ENCODE measurements around the gene GHR. TPM values are rescaled to one million over a fixed set of nuclear protein-coding genes. Genes with fewer than 3 reads are reported as not detected.

The GHR gene
- total and polyA plus RNA-seq, 10 of the 15 experiments (the other 5 are each of a cell fraction or from before 2014, with no cell fraction given): 0.23 to 10.2 (median 0.48) TPM

DNA sequence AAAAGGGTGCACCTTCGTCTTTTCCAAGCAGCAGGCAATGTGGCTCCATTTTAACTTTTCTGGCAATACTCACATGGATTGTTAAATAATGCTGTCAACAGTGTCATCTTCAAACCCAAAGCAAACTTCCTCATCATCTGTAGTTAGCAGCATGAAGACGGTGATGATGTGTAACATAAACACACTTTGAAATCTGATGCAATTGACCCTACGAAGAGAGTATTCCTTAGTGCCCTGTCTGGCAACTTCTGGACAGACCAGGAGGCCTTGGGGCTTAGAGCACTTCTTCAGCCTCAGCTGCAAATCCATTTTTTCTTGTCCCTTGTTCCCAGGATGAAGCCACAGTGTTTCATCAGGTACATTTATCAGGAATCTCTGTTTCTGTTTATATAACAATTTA, 149.1 kb downstream of the GHR start:
- no peak overlapping the region for H3K4me3 ChIP-seq
- FAIRE-seq (no peak), ATAC-seq (no peak), DNase-seq (ENCODE audit: low read depth, low spot score) (no peak)
- no peaks in the 10 kb centered on the region for H3K4me1 ChIP-seq (ENCODE audit: control insufficient read depth, insufficient read depth, low read length)
- H3K36me3 ChIP-seq (ENCODE audit: control insufficient read depth in 2 of 2, insufficient read depth in 2 of 2, low read length in 1 of 2): no peaks in the 10 kb centered on the region
- SMC1A ChIA-PET (ENCODE audit: uncharacterized antibody, unreplicated experiment): interaction anchor here (0.9 to 1.4 kb wide), 3 partner anchors 12 to 33 kb away, joined by 3 to 4 read pairs (median 3); no protein-coding TSS in a partner anchor
- no peaks in the 10 kb centered on the region for H3K9me3 ChIP-seq (replicated peaks; ENCODE audit: control insufficient read depth, insufficient read depth, low read length)
- no peaks in the 10 kb centered on the region for H3K79me2 ChIP-seq (ENCODE audit: control insufficient read depth, insufficient read depth, low read length)
- in situ Hi-C loops (cut with MboI): no loop called here
- CTCF ChIA-PET: interaction anchor here (1.2 kb wide), 2 partner anchors 11 to 18 kb away, joined by 3 to 4 read pairs; no protein-coding TSS in a partner anchor
- H3K27ac ChIP-seq (ENCODE audit: control insufficient read depth, insufficient read depth): no peak overlapping the region
- POLR2A ChIA-PET: interaction anchor here (1.0 kb wide), 1 partner anchor 10 kb away, joined by 4 read pairs; no protein-coding TSS in a partner anchor
- RAD21 ChIA-PET (ENCODE audit: unreplicated experiment): no interaction called here
- BruUV-seq (replicated peaks): no TSS peak
- no peaks in the 10 kb centered on the region for H4K20me1 ChIP-seq (ENCODE audit: control insufficient read depth, insufficient read depth)
- H3K27me3 ChIP-seq (replicated peaks in 1 of 2; ENCODE audit: control insufficient read depth in 2 of 2, insufficient read depth in 2 of 2, low read length in 1 of 2): no peaks in the 10 kb centered on the region
- intact Hi-C loops (cut with micrococcal nuclease; ENCODE audit: unreplicated experiment): no loop called here
- H3K9ac ChIP-seq (ENCODE audit: control insufficient read depth, insufficient read depth, low read length): no peak overlapping the region
- H3K4me2 ChIP-seq (ENCODE audit: control insufficient read depth, insufficient read depth): no peak overlapping the region
- no peak overlapping the region for H2AFZ ChIP-seq (ENCODE audit: control insufficient read depth, low read depth, low read length)
- WGBS (ENCODE audit: insufficient coverage, insufficient replicate concordance, low lambda C conversion rate, missing lambda C conversion rate): 18% methylated on average over 3 of the region's 3 CpGs
- no peak for TF ChIP-seq NR2C1 (IDR thresholded peaks at IDR 0.05)
- no peak for TF ChIP-seq GABPA (IDR thresholded peaks at IDR 0.05; ENCODE audit: low read depth)
- TF ChIP-seq ZNF207 (IDR thresholded peaks at IDR 0.05; ENCODE audit: borderline replicate concordance): no peak
- TF ChIP-seq E2F8 (IDR thresholded peaks at IDR 0.05; ENCODE audit: low read depth, partially characterized antibody): no peak
- TF ChIP-seq RBBP5 (conservative IDR thresholded peaks at IDR 0.05): no peak
- TF ChIP-seq NR2C2 (IDR thresholded peaks at IDR 0.05; ENCODE audit: borderline replicate concordance, control insufficient read depth, insufficient read length, low read depth): no peak
- TF ChIP-seq JUND (IDR thresholded peaks at IDR 0.05; ENCODE audit: low read depth, low read length): no peak
- TF ChIP-seq ZBED1 (IDR thresholded peaks at IDR 0.05; ENCODE audit: borderline replicate concordance): no peak
- no peak for TF ChIP-seq POU2F2 (IDR thresholded peaks at IDR 0.05; ENCODE audit: borderline replicate concordance, low read depth, low read length)
- no peak for TF ChIP-seq SUZ12 (IDR thresholded peaks at IDR 0.05; ENCODE audit: unreplicated experiment)
- TF ChIP-seq POLR2AphosphoS5 (IDR thresholded peaks at IDR 0.05; ENCODE audit: low read length): no peak
- no peak for TF ChIP-seq TCF12 (IDR thresholded peaks at IDR 0.05; ENCODE audit: low read depth, low read length)

Measured in GM12878 (cell line).